K562 (cell line): ENCODE data around the gene ODAD3. TPM values are rescaled to one million over a fixed set of nuclear protein-coding genes. Genes with fewer than 3 reads are reported as not detected.

Experiments used
- ASH1L ChIP-seq: fragments of 450-650 bp; IDR thresholded peaks from 2 replicates; pipeline ENCODE4 v1.6.1; 2018; ENCODE audit warnings: borderline replicate concordance, mild to moderate bottlenecking, low read depth; ENCODE audit not compliant: partially characterized antibody
- C11orf30 ChIP-seq: fragments of 450-650 bp; IDR thresholded peaks from 2 replicates; pipeline ENCODE4 v1.6.1; 2016; ENCODE audit warnings: low read depth, mild to moderate bottlenecking
- HNRNPL ChIP-seq: fragments of 200-400 bp; formaldehyde crosslinking; IDR thresholded peaks from 2 replicates; pipeline ENCODE4 v1.6.1; 2017; ENCODE audit warnings: low read depth, mild to moderate bottlenecking, low read length
- HNRNPUL1 ChIP-seq: fragments of 200-400 bp; formaldehyde crosslinking; IDR thresholded peaks from 2 replicates; pipeline ENCODE4 v1.6.1; 2017; ENCODE audit warnings: low read length
- IRF2 ChIP-seq: sonication (generic); formaldehyde crosslinking; IDR thresholded peaks from 2 replicates; pipeline ENCODE4 v1.8.1; 2022; ENCODE audit warnings: mild to moderate bottlenecking, missing genetic modification reagents
- MBD1 ChIP-seq: fragments of 250-450 bp; sonication (Bioruptor Pico); IDR thresholded peaks from 2 replicates; pipeline ENCODE4 v1.8.0; 2022; ENCODE audit warnings: inconsistent platforms
- MBD2 ChIP-seq: sonication (generic); IDR thresholded peaks from 2 replicates; pipeline ENCODE4 v1.6.1; 2016; ENCODE audit warnings: low read depth, borderline replicate concordance
- NUFIP1 ChIP-seq: fragments of 450-650 bp; IDR thresholded peaks from 2 replicates; pipeline ENCODE4 v1.6.1; 2018; ENCODE audit not compliant: partially characterized antibody
- PTRF ChIP-seq: fragments of 450-650 bp; IDR thresholded peaks from 2 replicates; pipeline ENCODE4 v1.6.1; 2016; ENCODE audit warnings: mild to moderate bottlenecking, missing genetic modification characterization, missing compliant biosample characterization
- TSC22D4 ChIP-seq: fragments of 450-650 bp; IDR thresholded peaks from 2 replicates; pipeline ENCODE4 v1.6.1; 2016; ENCODE audit warnings: missing genetic modification characterization, missing biosample characterization, control low read depth
- ZBTB17 ChIP-seq: fragments of 450-650 bp; formaldehyde crosslinking; IDR thresholded peaks from 2 replicates; pipeline ENCODE4 v1.4.0; 2020; ENCODE audit warnings: mild to moderate bottlenecking
- ZBTB7A ChIP-seq: IDR thresholded peaks from 2 replicates; pipeline ENCODE4 v1.6.1; 2011; ENCODE audit warnings: low read depth, mild to moderate bottlenecking, low read length, moderate library complexity, borderline replicate concordance; ENCODE audit not compliant: control insufficient read depth
- ZNF134 ChIP-seq: fragments of 250-450 bp; sonication (Bioruptor Pico); conservative IDR thresholded peaks from 2 replicates; pipeline ENCODE4 v1.4.0; 2020
- ZNF318 ChIP-seq, 2 experiments: fragments of 450-650 bp; IDR thresholded peaks; 2 replicates each; pipeline ENCODE4 v1.6.1; 2016; ENCODE audit warnings: mild to moderate bottlenecking in 2 of 2, borderline replicate concordance in 1 of 2, low read depth in 1 of 2, moderate library complexity in 1 of 2
- ZNF324 ChIP-seq: fragments of 250-450 bp; sonication (Bioruptor Pico); IDR thresholded peaks from 2 replicates; pipeline ENCODE4 v1.4.0; 2020; ENCODE audit warnings: mild to moderate bottlenecking
- ZNF398 ChIP-seq: fragments of 250-450 bp; sonication (Bioruptor Pico); IDR thresholded peaks from 2 replicates; pipeline ENCODE4 v1.8.0; 2021; ENCODE audit warnings: moderate library complexity, mild to moderate bottlenecking, inconsistent platforms
- polyA plus RNA-seq, 8 experiments: library from polyadenylated mRNA; depleted of rRNA in 4 of 8; stranded (reverse) in 5 of 8; unstranded in 3 of 8; fragments of >200 nt; fragmentation: Nextera tagmentation in 2 of 8; fragmentation: Illumina TruSeq in 1 of 8; extraction: Ambion mirVana in 2 of 8; extraction: Trizol in 1 of 8; gene quantifications; 2 replicates each; pipeline versions ENCODE4 v1.2.1 to v1.2.3, GENCODE V29; 2011 to 2014; ENCODE audit warnings: inconsistent platforms in 1 of 8, missing spikeins in 1 of 8
- total RNA-seq, 7 experiments: library from RNA; depleted of rRNA in 6 of 7; stranded (reverse); fragments of >200 nt in 6 of 7; fragmentation: Illumina TruSeq in 2 of 7; extraction: Trizol in 2 of 7; gene quantifications; 2 replicates each; pipeline versions ENCODE4 v1.2.1 to v1.2.3, GENCODE V29; 2011 to 2021; ENCODE audit warnings: low replicate concordance in 1 of 7

The ODAD3 gene
- total and polyA plus RNA-seq, 9 of the 15 experiments (the other 6 are each of a cell fraction or from before 2014, with no cell fraction given) = 0.07 to 0.72 (median 0.14) TPM; not detected in 2

- TF ChIP-seq MBD1 (no peak), MBD2 (peak; percentile 79), ZBTB7A (0 out of 2 replicates have a peak, but pooled peaks have one; percentile 11), HNRNPL (no peak), ZNF398 (no peak), TSC22D4 (tag) (no peak), ZNF318 (IDR thresholded peaks at IDR 0.05; ENCODE audit: borderline replicate concordance in 1 of 2, low read depth in 1 of 2) (no peak), ASH1L (peak; percentile 78), ZNF134 (no peak; the same call in 1 of the 2 replicates), PTRF (tag) (no peak), NUFIP1 (no peak), HNRNPUL1 (no peak), ZNF324 (CRISPR knock-in tag) (peak; percentile 19; the same call in 1 of the 2 replicates), ZBTB17 (CRISPR knock-in tag) (0 out of 2 replicates have a peak, but pooled peaks have one; percentile 44), IRF2 (CRISPR knock-in tag) (no peak), C11orf30 (peak; percentile 63)
Observed at GRCh38 chr19:11374433-11375142, 60.3 kb downstream of the ODAD3 start, which contains the start of gene SWSAP1 (continued).
